H1 (cell line): ENCODE results near the gene NCF2. TPM values are rescaled to one million over a fixed set of nuclear protein-coding genes. Genes with fewer than 3 reads are reported as not detected.

ENCODE experiments used
- CREB1 ChIP-seq: IDR thresholded peaks from 2 replicates; pipeline ENCODE4 v1.6.1; 2012; ENCODE audit warnings: inconsistent platforms
- CTCF ChIP-seq, 3 experiments: IDR thresholded peaks; 1 replicate in 2 of 3; 2 replicates in 1 of 3; pipeline versions ENCODE4 v1.5.1 to v1.6.1; 2011; ENCODE audit warnings: low read length in 3 of 3, mild to moderate bottlenecking in 3 of 3, inconsistent platforms in 2 of 3, low read depth in 1 of 3, moderate library complexity in 1 of 3; ENCODE audit not compliant: insufficient read depth in 1 of 3; ENCODE audit errors: control extremely low read depth in 1 of 3
- JUN ChIP-seq: IDR thresholded peaks from 2 replicates; pipeline ENCODE4 v1.6.1; 2011; ENCODE audit warnings: low read depth, mild to moderate bottlenecking, improper control_type of control experiment, low read length
- polyA plus RNA-seq, 7 experiments: library from polyadenylated mRNA; depleted of rRNA in 3 of 7; stranded (reverse) in 5 of 7; unstranded in 2 of 7; fragments of >200 nt in 5 of 7; fragments of 200-250 nt in 2 of 7; gene quantifications; 1 replicate in 5 of 7; 2 replicates in 1 of 7; 4 replicates in 1 of 7; pipeline versions ENCODE4 v1.2.1 to v1.2.3, GENCODE V29; 2011 to 2013; ENCODE audit warnings: missing spikeins in 2 of 7, mixed read lengths in 2 of 7
- total RNA-seq: library from RNA; stranded (reverse); fragmentation: NEBNext Ultra II Directional; extraction: Animal tissue kit (Norgen Biotek cat#: 25700); gene quantifications from 2 replicates; pipeline ENCODE4 v1.2.1, GENCODE V29; 2021

NCF2 gene
- total and polyA plus RNA-seq, 2 of the 8 experiments (the other 6 are each of a cell fraction or from before 2014, with no cell fraction given), result not detected

GRCh38 chr1:183537405-183537804, 52.9 kb downstream of the NCF2 start (continued):
- TF ChIP-seq CTCF (IDR thresholded peaks at IDR 0.05; ENCODE audit: control extremely low read depth in 1 of 3, insufficient read depth in 1 of 3, low read depth in 1 of 3, low read length in 3 of 3) (no peak), CREB1 (no peak), JUN (no peak)
